HepG2 (cell line): ENCODE measurements around the gene CAD. TPM values are rescaled to one million over a fixed set of nuclear protein-coding genes. Genes with fewer than 3 reads are reported as not detected.

Experiments
- ARNTL ChIP-seq: sonication (generic); formaldehyde crosslinking; IDR thresholded peaks from 2 replicates; pipeline ENCODE4 v1.4.0; 2020; ENCODE audit warnings: mild to moderate bottlenecking, missing genetic modification reagents
- CBFB ChIP-seq: sonication (generic); formaldehyde crosslinking; IDR thresholded peaks from 2 replicates; pipeline ENCODE4 v1.4.0; 2020; ENCODE audit warnings: missing genetic modification reagents
- CBX5 ChIP-seq: sonication (generic); formaldehyde crosslinking; IDR thresholded peaks from 2 replicates; pipeline ENCODE4 v1.4.0; 2020; ENCODE audit warnings: missing genetic modification reagents, borderline replicate concordance
- CENPT ChIP-seq: sonication (generic); formaldehyde crosslinking; IDR thresholded peaks from 2 replicates; pipeline ENCODE4 v1.8.0; 2022; ENCODE audit warnings: low read depth, mild to moderate bottlenecking, moderate library complexity, missing genetic modification reagents
- MATR3 ChIP-seq: sonication (generic); formaldehyde crosslinking; IDR thresholded peaks from 2 replicates; pipeline ENCODE4 v1.4.0; 2020; ENCODE audit warnings: missing genetic modification reagents
- MBD4 ChIP-seq: IDR thresholded peaks from 2 replicates; pipeline ENCODE4 v1.6.1; 2012; ENCODE audit warnings: low read length, inconsistent platforms, borderline replicate concordance
- MIER2 ChIP-seq: IDR thresholded peaks from 2 replicates; pipeline ENCODE4 v1.6.1; 2016; ENCODE audit warnings: missing biosample characterization, missing genetic modification reagents
- NFRKB ChIP-seq: fragments of 450-650 bp; IDR thresholded peaks from 2 replicates; pipeline ENCODE4 v1.6.1; 2017
- NR2F1 ChIP-seq, 2 experiments: fragments of 450-650 bp in 1 of 2; formaldehyde crosslinking in 1 of 2; IDR thresholded peaks; 2 replicates each; pipeline versions ENCODE4 v1.5.0 to v1.6.1; 2016 to 2020; ENCODE audit warnings: mild to moderate bottlenecking in 1 of 2, missing compliant biosample characterization in 1 of 2, missing genetic modification reagents in 1 of 2, moderate library complexity in 1 of 2
- PHF8 ChIP-seq: sonication (generic); formaldehyde crosslinking; IDR thresholded peaks from 2 replicates; pipeline ENCODE4 v1.5.0; 2020; ENCODE audit warnings: missing genetic modification reagents
- SNAPC5 ChIP-seq: sonication (generic); formaldehyde crosslinking; IDR thresholded peaks from 2 replicates; pipeline ENCODE4 v1.8.1; 2023; ENCODE audit warnings: mild to moderate bottlenecking, missing genetic modification reagents, borderline replicate concordance
- ZBTB1 ChIP-seq: sonication (generic); formaldehyde crosslinking; IDR thresholded peaks from 2 replicates; pipeline ENCODE4 v1.4.0; 2020; ENCODE audit warnings: missing genetic modification reagents, borderline replicate concordance
- ZFP82 ChIP-seq: sonication (generic); formaldehyde crosslinking; IDR thresholded peaks from 2 replicates; pipeline ENCODE4 v1.5.1; 2020; ENCODE audit warnings: mild to moderate bottlenecking, missing genetic modification reagents, borderline replicate concordance
- ZIK1 ChIP-seq: sonication (generic); formaldehyde crosslinking; IDR thresholded peaks from 2 replicates; pipeline ENCODE4 v1.5.0; 2020; ENCODE audit warnings: mild to moderate bottlenecking, low read depth, missing genetic modification reagents, borderline replicate concordance
- ZNF12 ChIP-seq: sonication (generic); formaldehyde crosslinking; IDR thresholded peaks from 2 replicates; pipeline ENCODE4 v1.5.0; 2020; ENCODE audit warnings: missing genetic modification reagents
- ZNF205 ChIP-seq: IDR thresholded peaks from 2 replicates; pipeline ENCODE4 v1.6.1; 2018; ENCODE audit warnings: missing biosample characterization, missing genetic modification reagents
- ZNF333 ChIP-seq: sonication (generic); formaldehyde crosslinking; IDR thresholded peaks from 2 replicates; pipeline ENCODE4 v1.4.0; 2020; ENCODE audit warnings: mild to moderate bottlenecking, missing genetic modification reagents, borderline replicate concordance
- ZNF468 ChIP-seq: sonication (generic); formaldehyde crosslinking; IDR thresholded peaks from 2 replicates; pipeline ENCODE4 v1.8.0; 2022; ENCODE audit warnings: mild to moderate bottlenecking, moderate library complexity, missing genetic modification reagents
- ZNF547 ChIP-seq: sonication (generic); formaldehyde crosslinking; IDR thresholded peaks from 2 replicates; pipeline ENCODE4 v1.5.1; 2020; ENCODE audit warnings: mild to moderate bottlenecking, missing genetic modification reagents
- ZNF687 ChIP-seq: sonication (generic); formaldehyde crosslinking; IDR thresholded peaks from 2 replicates; pipeline ENCODE4 v1.5.1; 2020; ENCODE audit warnings: mild to moderate bottlenecking, missing genetic modification reagents, moderate library complexity
- ZSCAN29 ChIP-seq: sonication (generic); formaldehyde crosslinking; conservative IDR thresholded peaks from 2 replicates; pipeline ENCODE4 v1.4.0; 2020; ENCODE audit warnings: mild to moderate bottlenecking, missing genetic modification reagents
- polyA plus RNA-seq, 8 experiments: library from polyadenylated mRNA; depleted of rRNA in 3 of 8; stranded (reverse) in 7 of 8; unstranded in 1 of 8; fragments of >200 nt; fragmentation: Illumina TruSeq in 4 of 8; extraction: Trizol in 4 of 8; gene quantifications; 2 replicates each; pipeline versions ENCODE4 v1.2.1 to v1.2.3, GENCODE V29; 2011 to 2016; ENCODE audit warnings: low read depth in 4 of 8, missing spikeins in 1 of 8, mixed read lengths in 1 of 8; ENCODE audit not compliant: insufficient read depth in 1 of 8
- total RNA-seq, 5 experiments: library from RNA; depleted of rRNA; stranded (reverse); fragments of >200 nt; fragmentation: Illumina TruSeq; extraction: Trizol; gene quantifications; 2 replicates each; pipeline ENCODE4 v1.2.3, GENCODE V29; 2016; ENCODE audit warnings: low read depth in 1 of 5
- TF ChIP-seq, protein P1 (sequence below): sonication (generic); formaldehyde crosslinking; IDR thresholded peaks from 2 replicates; pipeline ENCODE4 v1.5.1; 2020; ENCODE audit warnings: missing genetic modification reagents, mild to moderate bottlenecking, borderline replicate concordance
- TF ChIP-seq, protein P2 (sequence below): sonication (generic); formaldehyde crosslinking; IDR thresholded peaks from 2 replicates; pipeline ENCODE4 v1.5.1; 2020; ENCODE audit warnings: missing genetic modification reagents, mild to moderate bottlenecking, borderline replicate concordance

CAD gene
- total and polyA plus RNA-seq, 2 of the 13 experiments (the other 11 are each of a cell fraction or from before 2014, with no cell fraction given) = 21.7 to 37.0 TPM

GRCh38 chr2:27249891-27250651 is 32.9 kb downstream of the CAD start (continued):
- TF ChIP-seq, protein P1, sequence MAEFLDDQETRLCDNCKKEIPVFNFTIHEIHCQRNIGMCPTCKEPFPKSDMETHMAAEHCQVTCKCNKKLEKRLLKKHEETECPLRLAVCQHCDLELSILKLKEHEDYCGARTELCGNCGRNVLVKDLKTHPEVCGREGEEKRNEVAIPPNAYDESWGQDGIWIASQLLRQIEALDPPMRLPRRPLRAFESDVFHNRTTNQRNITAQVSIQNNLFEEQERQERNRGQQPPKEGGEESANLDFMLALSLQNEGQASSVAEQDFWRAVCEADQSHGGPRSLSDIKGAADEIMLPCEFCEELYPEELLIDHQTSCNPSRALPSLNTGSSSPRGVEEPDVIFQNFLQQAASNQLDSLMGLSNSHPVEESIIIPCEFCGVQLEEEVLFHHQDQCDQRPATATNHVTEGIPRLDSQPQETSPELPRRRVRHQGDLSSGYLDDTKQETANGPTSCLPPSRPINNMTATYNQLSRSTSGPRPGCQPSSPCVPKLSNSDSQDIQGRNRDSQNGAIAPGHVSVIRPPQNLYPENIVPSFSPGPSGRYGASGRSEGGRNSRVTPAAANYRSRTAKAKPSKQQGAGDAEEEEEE (CRISPR knock-in tag) = peak; percentile 70; the same call in 1 of the 2 replicates
- TF ChIP-seq ZNF12 (CRISPR knock-in tag) = 0 out of 2 replicates have a peak, but pooled peaks have one; percentile 37
- TF ChIP-seq ZFP82 (CRISPR knock-in tag) = peak; percentile 82; the same call in 1 of the 2 replicates
- TF ChIP-seq CBFB (CRISPR knock-in tag) = peak; percentile 76; the same call in 1 of the 2 replicates
- peak; percentile 44; the same call in 1 of the 2 replicates for TF ChIP-seq MIER2 (CRISPR knock-in tag)
- peak in 1 of 2 experiments; percentile 44; a peak in 2 of 4 replicates for TF ChIP-seq NR2F1 (CRISPR knock-in tag; IDR thresholded peaks at IDR 0.05)
- no peak for TF ChIP-seq MATR3 (CRISPR knock-in tag)
- 0 out of 2 replicates have a peak, but pooled peaks have one; percentile 80 for TF ChIP-seq ZNF333 (CRISPR knock-in tag)
- TF ChIP-seq ZNF468 (CRISPR knock-in tag) = no peak
- no peak for TF ChIP-seq CENPT
- TF ChIP-seq CBX5 (CRISPR knock-in tag) = peak; percentile 42; the same call in 1 of the 2 replicates
- no peak for TF ChIP-seq NFRKB
- peak; percentile 81 for TF ChIP-seq ZNF547 (CRISPR knock-in tag)
- TF ChIP-seq SNAPC5 = no peak
- no peak for TF ChIP-seq ZBTB1 (CRISPR knock-in tag)
- 0 out of 2 replicates have a peak, but pooled peaks have one; percentile 8 for TF ChIP-seq ZIK1
- 0 out of 2 replicates have a peak, but pooled peaks have one; percentile 41 for TF ChIP-seq ZSCAN29 (CRISPR knock-in tag)
- no peak for TF ChIP-seq MBD4
- no peak for TF ChIP-seq ARNTL (CRISPR knock-in tag)
- no peak for TF ChIP-seq PHF8 (CRISPR knock-in tag)
- peak; percentile 92 for TF ChIP-seq ZNF687 (CRISPR knock-in tag)
- TF ChIP-seq ZNF205 (CRISPR knock-in tag) = no peak
- TF ChIP-seq, protein P2, sequence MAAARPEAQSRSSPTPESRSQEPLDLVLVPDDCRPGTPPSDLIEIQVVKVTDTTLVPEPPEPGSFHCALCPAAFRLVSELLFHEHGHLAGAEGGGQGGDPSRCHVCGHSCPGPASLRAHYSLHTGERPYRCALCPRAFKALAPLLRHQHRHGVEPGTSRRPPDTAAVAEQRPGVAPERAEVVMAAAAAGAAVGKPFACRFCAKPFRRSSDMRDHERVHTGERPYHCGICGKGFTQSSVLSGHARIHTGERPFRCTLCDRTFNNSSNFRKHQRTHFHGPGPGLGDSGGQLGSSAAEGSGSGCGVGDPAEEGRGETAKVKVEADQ (CRISPR knock-in tag) = no peak
